SH-SY5Y (cell line): ENCODE data around the gene ADGRE3.

Experiments
- GATA2 ChIP-seq: IDR thresholded peaks from 2 replicates; pipeline ENCODE4 v1.6.1; 2011; ENCODE audit warnings: mild to moderate bottlenecking, low read depth, low read length
- GATA3 ChIP-seq: IDR thresholded peaks from 2 replicates; pipeline ENCODE4 v1.6.1; 2011; ENCODE audit warnings: low read depth, mild to moderate bottlenecking, low read length, moderate library complexity

The ADGRE3 gene, protein sequence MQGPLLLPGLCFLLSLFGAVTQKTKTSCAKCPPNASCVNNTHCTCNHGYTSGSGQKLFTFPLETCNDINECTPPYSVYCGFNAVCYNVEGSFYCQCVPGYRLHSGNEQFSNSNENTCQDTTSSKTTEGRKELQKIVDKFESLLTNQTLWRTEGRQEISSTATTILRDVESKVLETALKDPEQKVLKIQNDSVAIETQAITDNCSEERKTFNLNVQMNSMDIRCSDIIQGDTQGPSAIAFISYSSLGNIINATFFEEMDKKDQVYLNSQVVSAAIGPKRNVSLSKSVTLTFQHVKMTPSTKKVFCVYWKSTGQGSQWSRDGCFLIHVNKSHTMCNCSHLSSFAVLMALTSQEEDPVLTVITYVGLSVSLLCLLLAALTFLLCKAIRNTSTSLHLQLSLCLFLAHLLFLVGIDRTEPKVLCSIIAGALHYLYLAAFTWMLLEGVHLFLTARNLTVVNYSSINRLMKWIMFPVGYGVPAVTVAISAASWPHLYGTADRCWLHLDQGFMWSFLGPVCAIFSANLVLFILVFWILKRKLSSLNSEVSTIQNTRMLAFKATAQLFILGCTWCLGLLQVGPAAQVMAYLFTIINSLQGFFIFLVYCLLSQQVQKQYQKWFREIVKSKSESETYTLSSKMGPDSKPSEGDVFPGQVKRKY

DNA sequence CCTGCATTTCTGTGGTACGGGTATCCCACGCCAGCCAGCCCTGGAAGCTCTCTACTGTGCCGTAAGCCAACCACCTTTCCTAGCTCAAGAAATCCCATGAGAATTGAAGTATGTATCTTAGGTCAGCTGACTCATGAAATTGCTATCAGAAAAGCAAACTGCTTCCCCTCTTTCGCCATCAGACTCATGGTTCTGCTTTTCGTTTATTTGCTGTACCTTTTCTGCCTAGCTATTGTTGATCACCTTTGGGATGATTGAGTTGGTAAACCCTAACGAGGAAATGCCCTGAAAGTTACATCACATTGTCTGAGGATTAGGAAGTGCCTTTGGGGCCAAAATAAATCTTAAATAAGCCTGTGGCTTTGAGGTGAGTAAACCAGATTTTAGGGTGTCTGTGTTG, at the start of gene ADGRE3:
ADGRE3 (minus strand) TSS at position 81 of the 400 bp plus-strand sequence; CDS start at position 7, 74 bp downstream.
- TF ChIP-seq GATA2 = no peak
- TF ChIP-seq GATA3 = no peak

DNA sequence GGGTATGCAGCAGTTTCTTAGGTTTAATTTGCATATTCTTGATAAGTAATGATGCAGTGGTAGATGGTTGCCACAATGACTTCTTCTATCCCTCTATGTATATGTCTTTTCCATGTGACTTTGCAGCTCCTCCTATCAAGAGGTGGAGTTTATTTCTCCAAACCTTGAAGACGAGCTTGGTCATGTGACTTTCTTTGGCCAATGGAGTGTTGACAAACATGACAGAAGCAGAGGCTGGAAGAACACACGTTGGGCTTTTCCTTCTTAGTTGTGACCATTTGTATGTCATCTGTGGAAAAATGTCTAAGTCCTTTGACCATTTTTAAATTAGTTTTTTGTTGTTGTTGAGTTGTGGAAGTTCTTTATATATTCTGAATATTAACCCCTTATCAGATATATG, 47.5 kb upstream of the ADGRE3 start:
- TF ChIP-seq GATA2 = no peak
- TF ChIP-seq GATA3 = no peak

DNA sequence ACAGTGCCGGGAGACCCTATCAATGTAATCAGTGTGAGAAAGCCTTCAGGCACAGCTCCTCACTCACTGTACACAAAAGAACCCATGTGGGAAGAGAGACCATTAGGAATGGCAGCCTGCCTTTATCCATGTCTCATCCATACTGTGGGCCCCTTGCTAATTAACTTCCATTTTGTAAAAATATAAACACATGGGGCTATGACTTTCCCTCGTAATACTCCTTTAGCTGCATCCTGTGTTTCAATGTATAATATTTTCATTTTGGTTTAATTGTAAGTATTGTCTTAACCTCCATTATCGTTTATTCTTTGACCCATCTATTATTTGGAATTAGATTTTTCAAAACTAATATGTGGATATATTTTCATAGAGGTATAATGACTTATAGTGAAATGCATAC, 44.5 kb upstream of the ADGRE3 start:
- TF ChIP-seq GATA2 (no peak), GATA3 (no peak)

DNA sequence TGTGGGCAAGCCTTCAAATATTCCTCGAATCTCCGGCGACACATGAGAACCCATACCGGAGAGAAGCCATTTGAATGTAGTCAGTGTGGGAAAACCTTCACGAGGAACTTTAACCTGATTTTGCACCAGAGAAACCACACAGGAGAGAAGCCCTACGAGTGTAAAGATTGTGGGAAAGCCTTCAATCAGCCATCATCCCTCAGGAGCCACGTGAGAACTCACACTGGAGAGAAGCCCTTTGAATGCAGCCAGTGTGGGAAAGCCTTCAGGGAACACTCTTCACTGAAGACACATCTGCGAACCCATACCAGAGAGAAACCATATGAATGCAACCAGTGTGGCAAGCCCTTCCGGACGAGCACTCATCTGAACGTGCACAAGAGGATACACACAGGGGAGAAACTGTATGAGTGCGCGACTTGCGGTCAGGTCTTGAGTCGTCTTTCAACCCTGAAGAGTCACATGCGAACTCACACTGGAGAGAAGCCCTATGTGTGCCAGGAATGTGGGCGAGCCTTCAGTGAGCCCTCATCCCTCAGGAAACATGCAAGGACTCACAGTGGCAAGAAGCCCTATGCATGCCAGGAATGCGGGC, 44.0 kb upstream of the ADGRE3 start:
- TF ChIP-seq GATA2 = no peak
- no peak for TF ChIP-seq GATA3

DNA sequence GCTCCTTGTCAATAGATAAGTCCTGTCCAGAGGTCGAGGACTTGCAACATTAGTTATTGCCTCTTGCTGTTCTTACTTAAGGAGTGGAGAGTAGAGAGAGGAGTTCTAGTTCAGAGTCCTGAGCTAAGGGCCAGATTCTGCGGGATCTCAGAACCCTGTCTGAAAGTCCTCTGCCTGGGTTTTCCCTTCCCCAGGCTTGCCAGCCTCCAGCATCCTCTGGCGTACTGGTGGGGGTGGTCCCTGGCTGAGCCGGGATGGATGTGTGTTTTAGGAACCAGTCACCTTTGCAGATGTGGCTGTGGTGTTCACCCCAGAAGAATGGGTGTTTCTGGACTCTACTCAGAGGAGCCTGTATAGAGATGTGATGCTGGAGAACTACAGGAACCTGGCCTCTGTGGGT, 41.2 kb upstream of the ADGRE3 start:
- TF ChIP-seq GATA3 = no peak
- no peak for TF ChIP-seq GATA2

DNA sequence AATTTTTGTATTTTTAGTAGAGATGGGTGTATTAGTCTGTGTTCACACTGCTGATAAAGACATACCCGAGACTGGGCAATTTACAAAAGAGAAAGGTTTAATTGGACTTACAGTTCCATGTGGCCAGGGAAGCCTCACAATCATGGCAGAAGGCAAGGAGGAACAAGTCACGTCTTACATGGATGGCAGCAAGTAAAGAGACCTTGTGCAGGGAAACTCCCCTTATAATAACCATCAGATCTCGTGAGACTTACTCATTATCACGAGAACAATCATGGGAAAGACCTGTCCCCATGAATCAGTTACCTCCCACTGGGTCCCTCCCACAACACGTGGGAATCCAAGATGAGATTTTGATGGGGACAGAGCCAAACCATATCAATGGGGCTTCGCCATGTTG, 29.8 kb upstream of the ADGRE3 start:
- no peak for TF ChIP-seq GATA3
- no peak for TF ChIP-seq GATA2

DNA sequence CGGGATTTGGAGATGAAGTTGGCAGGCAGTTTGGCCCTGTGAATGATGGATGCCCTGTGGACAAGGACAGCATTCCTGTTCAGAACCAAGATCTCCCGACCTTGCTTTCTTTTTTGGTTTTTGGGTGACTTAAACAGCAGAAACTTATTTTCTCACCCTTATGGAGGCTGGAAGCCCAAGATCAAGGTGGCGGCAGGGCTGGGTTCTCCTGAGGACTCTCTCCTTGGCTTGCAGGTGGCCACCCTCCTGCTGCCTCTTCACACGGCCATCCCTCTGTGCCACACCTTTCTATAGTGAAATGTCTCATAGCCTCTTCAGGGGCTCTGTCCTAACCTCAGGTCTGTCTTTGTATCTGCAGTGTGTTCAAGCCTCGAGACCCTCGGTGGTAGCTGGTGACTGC, 29.2 kb upstream of the ADGRE3 start:
- TF ChIP-seq GATA2 (no peak), GATA3 (no peak)

DNA sequence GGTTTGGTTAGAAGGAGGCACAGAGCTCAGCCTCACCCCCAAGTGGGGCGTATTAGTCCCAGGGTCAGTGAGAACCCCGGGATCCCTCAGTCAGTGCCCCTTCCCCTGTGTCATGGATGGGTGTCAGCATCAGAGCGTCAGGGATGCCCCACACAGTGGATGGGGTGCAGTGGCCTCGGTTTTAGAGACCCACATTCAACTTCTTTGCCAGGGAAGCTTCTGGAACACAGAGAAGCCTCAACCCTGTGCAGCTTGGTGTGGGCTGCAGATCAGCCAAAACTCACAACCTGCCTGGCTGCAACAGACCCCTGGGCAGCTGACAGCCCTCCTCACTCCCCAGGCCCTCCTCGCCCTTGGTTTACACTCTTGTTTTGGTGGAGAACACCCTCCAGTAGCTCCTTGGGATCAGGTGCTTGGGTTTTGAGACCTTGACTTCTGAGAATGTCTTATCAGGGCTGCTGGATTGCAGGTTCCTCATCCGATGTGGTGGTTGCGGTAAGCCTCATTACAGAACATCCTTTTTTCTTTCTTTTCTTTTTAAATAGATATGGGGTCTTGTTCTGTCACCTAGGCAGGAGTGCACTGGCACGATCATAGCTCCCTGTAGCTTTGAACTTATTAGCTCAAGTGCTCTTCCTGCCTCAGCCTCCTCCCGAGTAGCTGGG, 26.2 kb upstream of the ADGRE3 start:
- TF ChIP-seq GATA2 (no peak), GATA3 (no peak)

DNA sequence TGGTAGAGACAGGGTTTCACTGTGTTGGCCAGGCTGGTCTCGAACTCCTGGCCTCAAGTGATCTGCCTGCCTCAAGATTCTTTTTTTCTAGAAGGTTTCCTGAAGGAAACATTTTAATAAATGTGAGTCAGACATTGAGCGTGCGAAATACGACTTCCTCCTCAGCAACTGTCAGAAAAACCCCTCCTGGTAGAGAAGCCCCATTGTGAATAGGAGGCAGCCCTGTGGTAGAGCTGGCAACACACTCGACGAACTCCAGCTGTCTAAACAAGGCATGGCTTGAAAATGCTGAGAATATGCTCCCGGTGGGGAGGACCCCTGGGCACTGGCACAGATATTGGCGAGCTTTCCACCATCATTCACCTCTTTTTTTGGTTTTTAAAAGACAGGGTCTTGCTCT, 25.0 kb upstream of the ADGRE3 start:
- no peak for TF ChIP-seq GATA2
- TF ChIP-seq GATA3 = no peak

DNA sequence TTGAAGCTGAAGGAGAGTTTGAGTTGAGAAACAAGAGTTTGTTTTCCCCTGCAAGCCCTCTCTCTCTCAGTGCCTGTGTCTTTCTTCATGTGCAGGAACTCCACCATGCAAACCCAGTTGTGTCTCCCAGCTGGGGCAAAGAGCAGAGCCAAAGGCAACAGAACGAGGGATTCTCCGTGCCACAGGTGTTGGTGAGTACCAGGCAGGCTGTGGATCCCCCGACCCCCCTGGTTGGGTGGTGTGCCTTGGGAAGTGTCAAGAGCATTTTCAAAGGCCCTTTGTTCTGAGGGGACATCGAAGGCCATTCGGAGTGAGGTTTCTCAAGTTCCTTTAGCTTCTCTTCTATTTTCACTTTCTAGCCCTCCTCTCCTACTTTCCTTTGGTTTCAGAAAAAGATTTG, 20.8 kb upstream of the ADGRE3 start:
- TF ChIP-seq GATA3 = no peak
- no peak for TF ChIP-seq GATA2

DNA sequence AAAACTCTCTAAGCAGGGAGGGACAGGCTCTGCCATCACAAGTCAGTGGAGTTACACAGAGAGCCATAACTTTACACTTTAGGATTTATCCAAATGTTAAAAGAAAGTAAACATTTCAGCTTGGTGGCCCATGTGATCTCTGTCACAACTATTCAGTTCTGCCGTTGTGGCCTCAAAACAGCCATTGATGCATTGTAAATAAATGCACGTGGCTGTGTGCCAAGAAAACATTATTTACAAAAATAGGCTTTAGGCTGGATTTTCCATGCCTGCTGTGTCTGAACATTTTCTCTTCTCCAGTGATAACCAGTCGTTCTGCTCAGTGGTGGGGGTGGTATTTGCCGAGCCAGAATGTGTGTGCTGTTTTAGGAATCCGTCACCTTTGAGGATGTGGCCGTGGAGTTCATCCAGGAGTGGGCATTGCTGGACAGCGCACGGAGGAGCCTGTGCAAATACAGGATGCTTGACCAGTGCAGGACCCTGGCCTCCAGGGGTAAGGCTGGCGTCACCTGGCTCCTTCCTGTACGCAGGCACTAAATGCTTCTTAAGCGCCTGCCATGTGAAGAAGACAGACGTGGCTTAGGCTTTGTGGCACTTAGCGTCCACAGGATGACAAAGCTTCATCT, 20.1 kb upstream of the ADGRE3 start:
- no peak for TF ChIP-seq GATA2
- no peak for TF ChIP-seq GATA3

DNA sequence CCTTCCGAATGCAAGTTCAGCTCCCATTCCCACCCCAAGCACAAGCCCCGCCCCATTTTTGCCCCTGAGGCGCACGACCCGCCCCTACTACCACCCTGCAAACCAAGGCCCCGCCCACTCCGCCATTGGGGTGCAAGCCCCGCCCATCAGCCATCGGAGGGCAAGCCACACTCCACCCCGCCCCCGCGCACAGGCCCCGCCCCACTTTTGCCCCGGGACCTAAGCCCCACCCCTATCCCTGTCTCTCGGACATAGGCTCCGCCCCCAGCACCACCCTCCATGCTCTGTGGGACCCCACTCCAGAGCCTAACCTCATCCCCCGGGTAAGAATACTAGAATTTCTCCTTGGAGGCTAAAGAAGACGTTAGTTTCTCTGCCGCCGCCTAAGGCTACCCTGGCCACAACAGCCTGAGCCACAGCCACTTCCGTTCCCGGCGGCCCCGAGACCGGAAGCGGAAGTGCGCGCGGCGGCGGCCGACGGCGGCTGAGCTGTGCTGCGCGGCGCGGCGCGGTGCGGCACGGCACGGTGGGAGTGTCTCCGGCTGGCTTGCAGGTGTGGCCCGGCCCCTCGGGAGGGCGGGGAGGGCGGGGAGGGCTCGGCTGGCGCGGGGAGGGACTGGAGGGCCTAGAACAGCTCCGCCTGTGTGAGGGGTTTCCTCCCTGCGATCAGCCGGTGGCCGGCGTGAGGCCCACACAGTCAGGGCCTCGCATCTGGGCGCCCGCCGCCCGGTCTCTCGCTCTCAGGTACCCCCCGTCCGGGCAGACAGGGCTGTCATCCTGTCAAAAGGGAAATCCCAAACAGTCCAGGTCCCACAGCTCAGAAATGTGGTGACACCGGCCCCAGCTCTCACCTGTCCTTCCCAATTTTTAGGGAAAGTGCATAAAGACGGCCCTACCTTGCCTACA, 15.2 kb upstream of the ADGRE3 start, which contains the start of gene ZNF333:
ZNF333 (plus strand) TSS at position 451 of the 906 bp plus-strand sequence. CDS start 3,444 bp downstream, outside the sequence.
- TF ChIP-seq GATA3 (no peak), GATA2 (no peak)

DNA sequence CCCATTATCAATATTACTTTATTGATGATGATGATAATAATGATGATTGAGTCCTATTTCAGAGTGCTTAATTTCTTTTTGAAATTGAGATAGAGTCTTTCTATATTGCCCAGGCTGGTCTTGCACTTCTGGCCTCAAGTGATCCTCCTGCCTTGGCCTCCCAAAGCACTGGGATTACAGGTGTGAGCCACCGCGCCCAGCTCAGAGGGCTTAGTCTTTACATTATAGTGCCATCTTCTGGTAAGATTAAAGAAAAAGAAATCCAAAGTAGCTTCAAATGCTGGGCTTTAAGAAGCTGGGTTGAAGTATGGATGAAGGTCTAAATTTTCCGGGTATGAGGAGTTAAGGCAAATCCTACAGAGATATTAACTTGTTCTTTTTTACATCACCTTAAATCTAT, 11.8 kb upstream of the ADGRE3 start:
- no peak for TF ChIP-seq GATA3
- TF ChIP-seq GATA2 = no peak

DNA sequence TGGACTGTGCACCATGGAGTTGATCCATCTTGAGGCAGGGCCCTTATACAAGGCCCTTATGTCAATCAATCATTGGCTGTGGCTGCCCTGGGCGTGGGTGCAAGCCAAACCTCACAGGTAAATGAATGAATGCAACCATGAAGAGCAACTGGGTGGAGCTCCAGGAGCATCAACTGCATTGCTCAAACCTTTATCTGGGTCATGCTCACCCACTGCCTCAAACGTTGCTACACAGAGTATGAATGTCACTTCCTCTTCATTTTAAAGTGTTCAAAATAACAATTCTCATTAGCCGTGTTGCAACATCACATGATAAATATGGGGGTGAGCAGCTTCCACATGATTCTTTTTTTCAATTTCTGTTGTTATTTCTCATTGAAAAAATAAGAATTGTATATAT, 8.8 kb upstream of the ADGRE3 start:
- TF ChIP-seq GATA2 (no peak), GATA3 (no peak)
